ENCODE measurements around the gene PTPN7.

PTPN7 gene

DNA sequence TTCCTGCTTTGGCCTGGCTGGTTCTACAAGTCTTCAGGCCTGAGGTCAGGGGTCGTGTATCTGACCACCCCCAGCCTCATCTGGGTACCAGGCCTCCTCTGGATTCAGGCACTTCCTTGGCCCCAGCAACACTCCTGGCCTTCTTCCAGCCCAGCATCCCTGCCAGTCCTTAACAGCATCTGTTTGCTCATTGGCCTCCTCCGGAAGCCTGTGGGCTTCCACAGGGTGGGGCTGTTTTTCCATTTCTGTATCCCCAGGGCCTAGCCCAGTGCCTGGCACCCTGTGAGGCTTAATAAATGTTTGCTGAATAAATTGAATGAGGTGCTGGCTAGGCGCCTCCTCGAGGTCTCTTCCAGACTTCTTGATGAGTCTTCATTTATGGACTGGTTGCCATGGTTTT, 59.2 kb downstream of the PTPN7 start:
- DNase-seq, result no peak
